Mesenchymal stem cell (in vitro differentiated cells and primary cell): ENCODE data around the gene SPATA3.
"Not testable (repeated sequence)": the region's sequence is repeated elsewhere in the genome, so short reads cannot be mapped to it uniquely, and the experiment has no call there.

Source experiments
- DNase-seq: peaks from one replicate; pipeline ENCODE4 v3.0.0-alpha.2; 2013
- H2AFZ ChIP-seq: one replicate; pipeline ENCODE4 v1.6.1; 2013; ENCODE audit warnings: low read depth, mild to moderate bottlenecking, control low read depth, inconsistent platforms, low read length, moderate library complexity
- H2AK5ac ChIP-seq: 2 replicates; pipeline ENCODE4 v1.6.1; 2013; ENCODE audit warnings: low read length, moderate library complexity, mild to moderate bottlenecking, inconsistent platforms; ENCODE audit not compliant: severe bottlenecking
- H2BK120ac ChIP-seq: one replicate; pipeline ENCODE4 v1.6.1; 2013; ENCODE audit warnings: low read depth, mild to moderate bottlenecking, inconsistent platforms, low read length, moderate library complexity
- H2BK12ac ChIP-seq, 2 experiments: one replicate each; pipeline ENCODE4 v1.6.1; 2013; ENCODE audit warnings: inconsistent platforms in 2 of 2, low read length in 2 of 2, mild to moderate bottlenecking in 2 of 2, moderate library complexity in 2 of 2, control low read depth in 1 of 2
- H2BK15ac ChIP-seq: one replicate; pipeline ENCODE4 v1.6.1; 2013; ENCODE audit warnings: mild to moderate bottlenecking, low read depth, inconsistent platforms; ENCODE audit not compliant: poor library complexity, severe bottlenecking
- H2BK5ac ChIP-seq: 2 replicates; pipeline ENCODE4 v1.6.1; 2013; ENCODE audit warnings: low read depth, mild to moderate bottlenecking, low read length, control low read depth, inconsistent platforms; ENCODE audit not compliant: poor library complexity, severe bottlenecking
- H3K14ac ChIP-seq, 2 experiments: one replicate each; pipeline ENCODE4 v1.6.1; 2013; ENCODE audit warnings: inconsistent platforms in 2 of 2, low read length in 2 of 2, control low read depth in 1 of 2, mild to moderate bottlenecking in 1 of 2, moderate library complexity in 1 of 2
- H3K18ac ChIP-seq, 2 experiments: one replicate each; pipeline ENCODE4 v1.6.1; 2013; ENCODE audit warnings: inconsistent platforms in 2 of 2, low read length in 2 of 2, control low read depth in 1 of 2, low read depth in 1 of 2, mild to moderate bottlenecking in 1 of 2
- H3K23ac ChIP-seq, 2 experiments: one replicate each; pipeline ENCODE4 v1.6.1; 2013; ENCODE audit warnings: inconsistent platforms in 2 of 2, low read length in 2 of 2, mild to moderate bottlenecking in 2 of 2, moderate library complexity in 2 of 2, control low read depth in 1 of 2
- H3K27ac ChIP-seq: 2 replicates; pipeline ENCODE4 v1.5.1; 2013; ENCODE audit warnings: mild to moderate bottlenecking, moderate library complexity, low read length, control low read depth, inconsistent platforms; ENCODE audit not compliant: poor library complexity, severe bottlenecking
- H3K27me3 ChIP-seq, 2 experiments: 2 replicates each; pipeline versions ENCODE4 v1.6.1 to v1.7.0; 2013; ENCODE audit warnings: low read length in 2 of 2, mild to moderate bottlenecking in 2 of 2, moderate library complexity in 2 of 2, control low read depth in 1 of 2, inconsistent platforms in 1 of 2; ENCODE audit not compliant: control insufficient read depth in 1 of 2, insufficient read depth in 1 of 2
- H3K36me3 ChIP-seq, 2 experiments: 2 replicates each; pipeline versions ENCODE4 v1.6.1 to v1.7.0; 2013; ENCODE audit warnings: low read length in 2 of 2, control low read depth in 1 of 2, inconsistent platforms in 1 of 2, low read depth in 1 of 2, mild to moderate bottlenecking in 1 of 2; ENCODE audit not compliant: insufficient read depth in 2 of 2, control insufficient read depth in 1 of 2
- H3K4ac ChIP-seq, 2 experiments: one replicate each; pipeline ENCODE4 v1.6.1; 2013; ENCODE audit warnings: inconsistent platforms in 2 of 2, low read length in 2 of 2, mild to moderate bottlenecking in 2 of 2, moderate library complexity in 2 of 2, control low read depth in 1 of 2, low read depth in 1 of 2
- H3K4me1 ChIP-seq: 2 replicates; pipeline ENCODE4 v1.6.1; 2013; ENCODE audit warnings: low read depth, low read length, control low read depth; ENCODE audit not compliant: control insufficient read depth, insufficient read depth
- H3K4me2 ChIP-seq: 2 replicates; pipeline ENCODE4 v1.6.1; 2013; ENCODE audit warnings: low read length, mild to moderate bottlenecking, inconsistent platforms; ENCODE audit not compliant: poor library complexity, severe bottlenecking
- H3K4me3 ChIP-seq, 2 experiments: 2 replicates each; pipeline versions ENCODE4 v1.5.1 to v1.7.0; 2013; ENCODE audit warnings: low read length in 2 of 2, mild to moderate bottlenecking in 2 of 2, control low read depth in 1 of 2, low read depth in 1 of 2; ENCODE audit not compliant: insufficient read depth in 1 of 2
- H3K79me1 ChIP-seq: replicated peaks from 2 replicates; pipeline ENCODE4 v1.6.1; 2013; ENCODE audit warnings: mild to moderate bottlenecking, control low read depth, low read length, inconsistent platforms; ENCODE audit not compliant: poor library complexity, severe bottlenecking
- H3K9ac ChIP-seq: 2 replicates; pipeline ENCODE4 v1.7.0; 2013; ENCODE audit warnings: mild to moderate bottlenecking, low read length, moderate library complexity
- H3K9me3 ChIP-seq: 2 replicates; pipeline ENCODE4 v1.7.0; 2013; ENCODE audit warnings: mild to moderate bottlenecking, low read length; ENCODE audit not compliant: control insufficient read depth
- H4K8ac ChIP-seq: one replicate; pipeline ENCODE4 v1.6.1; 2013; ENCODE audit warnings: inconsistent platforms, mild to moderate bottlenecking, low read length, moderate library complexity
- H4K91ac ChIP-seq: one replicate; pipeline ENCODE4 v1.6.1; 2013; ENCODE audit warnings: mild to moderate bottlenecking, low read length, inconsistent platforms
- WGBS: methylation state at CpG from one replicate; pipeline ENCODE4 v1.1.7; 2013; ENCODE audit warnings: mixed read lengths; 5-methylcytosine and 5-hydroxymethylcytosine counted together

The SPATA3 gene

DNA sequence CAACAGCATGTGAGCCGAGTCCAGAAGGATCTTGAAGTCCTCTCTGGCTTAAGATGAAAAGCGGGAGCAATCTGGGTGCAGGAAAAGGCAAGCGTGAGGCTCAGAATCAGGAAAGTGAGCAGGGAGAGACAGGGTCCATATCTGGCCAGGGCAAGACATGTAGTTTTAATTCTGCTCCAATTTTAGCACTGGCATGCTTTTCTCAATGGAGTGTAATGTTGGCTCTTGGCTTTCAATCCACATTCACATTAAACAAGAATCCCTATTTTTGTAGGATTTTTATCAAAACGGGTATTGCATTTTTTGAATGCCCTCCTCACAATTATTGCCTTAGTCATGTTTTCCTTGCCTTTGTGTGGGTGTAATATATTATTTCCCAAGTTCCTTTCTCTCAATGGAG is 6.0 kb downstream of the SPATA3 start:
- H2AK5ac ChIP-seq = no peak overlapping the region
- no peak overlapping the region for H3K9ac ChIP-seq
- no peaks in the 10 kb centered on the region for H3K4me1 ChIP-seq
- H3K4me2 ChIP-seq = no peak overlapping the region
- no peak overlapping the region for H3K4me3 ChIP-seq
- no peak overlapping the region for H4K91ac ChIP-seq
- no peak overlapping the region for H2BK5ac ChIP-seq
- H3K36me3 ChIP-seq = no peaks in the 10 kb centered on the region
- DNase-seq = no peak
- H3K9me3 ChIP-seq = no peaks in the 10 kb centered on the region
- no peak overlapping the region for H3K14ac ChIP-seq
- no peak overlapping the region for H3K4ac ChIP-seq
- H4K8ac ChIP-seq = no peak overlapping the region
- no peak overlapping the region for H3K18ac ChIP-seq
- WGBS = 91% methylated on average over 3 of the region's 4 CpGs
- no peak overlapping the region for H3K23ac ChIP-seq
- H2BK120ac ChIP-seq = no peak overlapping the region
- no peaks in the 10 kb centered on the region for H3K79me1 ChIP-seq
- H2AFZ ChIP-seq = no peak overlapping the region
- no peak overlapping the region for H3K27ac ChIP-seq
- H3K27me3 ChIP-seq = peaks cover 67 to 74% of the 10 kb centered on the region in 2 experiments
- no peak overlapping the region for H2BK12ac ChIP-seq
- H2BK15ac ChIP-seq = no peak overlapping the region

DNA sequence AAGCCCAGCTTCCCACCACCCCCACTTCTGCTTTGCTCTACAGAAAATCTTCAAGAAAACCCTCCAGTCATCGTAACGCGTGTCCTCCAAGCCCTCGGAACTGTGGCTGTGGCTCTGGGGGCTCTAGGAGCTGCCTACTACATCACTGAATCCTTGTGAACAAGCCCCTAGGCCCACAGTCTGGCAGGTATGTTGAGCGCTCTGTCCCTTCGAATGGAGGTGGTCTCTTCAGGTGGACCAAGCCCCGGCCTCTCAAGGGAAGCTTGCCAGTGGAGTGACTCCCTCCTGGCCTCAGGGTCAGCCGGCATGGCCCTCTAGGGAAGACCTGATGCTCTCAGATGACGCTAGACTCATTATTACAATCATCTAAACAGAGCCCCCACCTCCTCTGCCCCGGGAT is 6.7 kb downstream of the SPATA3 start:
- Histone ChIP-seq H2BK15ac (no peak overlapping the region), H3K9ac (no peak overlapping the region), H2AFZ (no peak overlapping the region), H3K4me1 (no peaks in the 10 kb centered on the region), H3K4me3 (no peak overlapping the region), H3K18ac (no peak overlapping the region), H4K91ac (no peak overlapping the region), H3K9me3 (no peaks in the 10 kb centered on the region), H2AK5ac (no peak overlapping the region), H2BK12ac (no peak overlapping the region), H3K27ac (no peak overlapping the region), H3K14ac (no peak overlapping the region), H2BK5ac (no peak overlapping the region), H3K4me2 (no peak overlapping the region), H4K8ac (no peak overlapping the region), H3K36me3 (no peaks in the 10 kb centered on the region), H3K79me1 (no peaks in the 10 kb centered on the region), H3K23ac (no peak overlapping the region), H3K4ac (no peak overlapping the region), H2BK120ac (no peak overlapping the region), H3K27me3 (peaks cover 68 to 76% of the 10 kb centered on the region in 2 experiments)
- WGBS = 96% methylated on average over 9 of the region's 10 CpGs
- no peak for DNase-seq

DNA sequence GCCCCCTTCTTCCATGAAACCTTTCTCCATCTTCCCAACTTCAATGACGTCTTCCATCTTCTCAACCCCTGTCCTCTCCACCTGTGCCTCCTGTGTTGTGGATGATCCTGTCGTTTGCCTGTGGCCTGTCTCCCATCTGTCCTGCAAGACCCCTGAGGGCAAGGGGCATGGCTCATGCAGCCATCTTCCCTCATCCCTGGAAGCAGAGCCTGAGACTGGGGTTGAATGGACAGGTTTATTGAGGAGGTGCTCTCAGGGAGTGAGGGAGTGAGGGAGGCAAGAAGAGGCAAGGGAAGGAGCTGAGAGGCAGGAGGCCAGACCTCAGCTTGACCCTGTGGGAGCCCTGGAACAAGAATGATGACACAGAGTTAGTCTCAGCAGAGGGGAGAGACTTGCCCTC is 7.3 kb downstream of the SPATA3 start:
- H2AK5ac ChIP-seq = no peak overlapping the region
- no peak overlapping the region for H3K4me3 ChIP-seq
- H3K4me1 ChIP-seq = no peaks in the 10 kb centered on the region
- no peak overlapping the region for H2BK120ac ChIP-seq
- peaks cover 68 to 76% of the 10 kb centered on the region in 2 experiments for H3K27me3 ChIP-seq
- H3K23ac ChIP-seq = no peak overlapping the region
- H3K18ac ChIP-seq = no peak overlapping the region
- 84% methylated on average over 2 of the region's 2 CpGs for WGBS
- no peak overlapping the region for H3K14ac ChIP-seq
- H4K91ac ChIP-seq = no peak overlapping the region
- H3K4ac ChIP-seq = no peak overlapping the region
- no peak overlapping the region for H2AFZ ChIP-seq
- H4K8ac ChIP-seq = no peak overlapping the region
- no peak for DNase-seq
- H3K79me1 ChIP-seq = no peaks in the 10 kb centered on the region
- no peak overlapping the region for H3K27ac ChIP-seq
- H3K9me3 ChIP-seq = no peaks in the 10 kb centered on the region
- no peaks in the 10 kb centered on the region for H3K36me3 ChIP-seq
- no peak overlapping the region for H3K4me2 ChIP-seq
- no peak overlapping the region for H2BK12ac ChIP-seq
- H3K9ac ChIP-seq = no peak overlapping the region
- no peak overlapping the region for H2BK15ac ChIP-seq
- H2BK5ac ChIP-seq = no peak overlapping the region

DNA sequence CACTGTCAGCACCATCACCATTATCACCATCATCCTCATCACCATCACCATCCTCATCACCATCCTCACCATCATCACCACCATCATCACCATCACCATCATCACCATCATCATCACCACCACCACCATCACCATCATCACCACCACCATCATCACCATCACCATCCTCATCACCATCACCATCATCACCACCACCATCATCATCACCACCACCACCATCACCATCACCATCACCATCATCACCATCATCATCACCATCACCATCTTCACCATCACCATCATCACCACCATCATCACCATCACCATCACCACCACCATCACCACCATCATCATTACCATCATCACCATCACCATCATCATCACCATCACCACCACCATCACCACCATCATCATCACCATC is 9.0 kb downstream of the SPATA3 start:
- not testable (repeated sequence) for H4K8ac ChIP-seq, H3K4me2 ChIP-seq, H3K79me1 ChIP-seq, H3K4me3 ChIP-seq, H3K18ac ChIP-seq, H3K36me3 ChIP-seq, H3K27ac ChIP-seq, H3K9ac ChIP-seq, H3K4ac ChIP-seq, H3K4me1 ChIP-seq, H2AK5ac ChIP-seq, H3K23ac ChIP-seq, DNase-seq, H2AFZ ChIP-seq, H3K14ac ChIP-seq, H2BK120ac ChIP-seq, H4K91ac ChIP-seq, H2BK5ac ChIP-seq, H2BK12ac ChIP-seq, H3K9me3 ChIP-seq, H2BK15ac ChIP-seq
- peaks cover 69 to 77% of the 10 kb centered on the region in 2 experiments for H3K27me3 ChIP-seq
